ENCODE results near the gene UXS1.
"Not testable (repeated sequence)": the region's sequence is repeated elsewhere in the genome, so short reads cannot be mapped to it uniquely, and the experiment has no call there.

UXS1 gene

GRCh38 chr2:106159866-106160785, 34.0 kb downstream of the UXS1 start:
- DNase-seq: peak; percentile 27 to 79 (median 56)

DNA sequence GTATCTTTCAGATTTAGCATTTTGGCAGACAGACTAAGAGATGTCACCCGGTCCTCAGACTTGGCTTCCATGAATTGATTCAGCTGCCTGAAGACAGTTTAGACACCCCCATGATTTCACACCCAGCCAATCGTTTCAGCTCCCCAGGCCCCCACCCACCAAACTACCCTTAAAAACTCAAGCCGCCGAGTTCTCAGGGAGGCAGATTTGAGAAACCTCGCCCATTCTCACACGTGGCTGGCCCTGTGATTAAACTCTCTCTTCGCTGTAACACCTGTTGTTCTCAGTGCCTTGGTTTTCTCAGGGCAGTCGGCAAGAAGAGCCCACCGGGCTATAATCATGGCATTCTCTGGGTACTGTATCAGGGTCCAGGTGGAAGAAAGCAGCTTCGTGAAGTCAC, 35.2 kb downstream of the UXS1 start:
- DNase-seq: peak in 2 of 6 experiments; percentile 15 to 18

DNA sequence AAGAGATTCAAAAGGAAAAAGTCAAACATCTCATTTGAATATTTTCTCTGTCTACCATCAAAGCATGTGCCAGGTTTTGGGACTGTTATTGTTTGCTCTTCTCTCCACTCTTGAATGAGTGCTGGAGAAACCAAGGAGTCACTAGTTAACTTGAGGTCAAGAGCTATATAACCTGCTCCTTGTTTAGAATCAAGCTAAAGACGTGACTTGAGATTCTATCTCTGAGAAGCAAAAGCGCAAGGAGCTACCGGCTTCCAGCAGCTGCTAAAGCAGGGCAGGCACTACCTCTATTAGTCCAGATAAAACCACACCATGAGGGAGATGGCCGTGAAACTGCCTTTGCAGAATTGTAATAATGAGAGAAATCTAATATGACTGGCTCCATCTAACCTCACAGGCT, 36.0 kb downstream of the UXS1 start:
- no peak for DNase-seq

DNA sequence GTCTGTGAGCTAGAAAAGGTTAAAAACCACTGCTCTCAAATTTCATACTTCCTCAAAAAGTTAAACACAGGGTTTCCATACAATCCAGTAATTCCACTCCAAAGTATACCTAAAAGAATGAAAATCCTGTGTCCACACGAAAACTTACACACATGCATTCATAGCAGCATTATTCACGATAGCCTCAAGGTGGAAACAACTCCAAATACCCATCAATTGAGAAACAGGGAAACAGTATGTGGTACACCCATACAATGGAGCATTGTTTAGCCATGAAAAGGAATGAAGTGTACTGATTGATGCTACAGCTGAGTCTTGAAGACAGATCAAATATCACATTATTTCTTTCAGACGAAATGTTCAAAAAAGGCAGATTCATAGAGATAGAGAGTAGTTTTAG, 36.7 kb downstream of the UXS1 start:
- DNase-seq: no peak

DNA sequence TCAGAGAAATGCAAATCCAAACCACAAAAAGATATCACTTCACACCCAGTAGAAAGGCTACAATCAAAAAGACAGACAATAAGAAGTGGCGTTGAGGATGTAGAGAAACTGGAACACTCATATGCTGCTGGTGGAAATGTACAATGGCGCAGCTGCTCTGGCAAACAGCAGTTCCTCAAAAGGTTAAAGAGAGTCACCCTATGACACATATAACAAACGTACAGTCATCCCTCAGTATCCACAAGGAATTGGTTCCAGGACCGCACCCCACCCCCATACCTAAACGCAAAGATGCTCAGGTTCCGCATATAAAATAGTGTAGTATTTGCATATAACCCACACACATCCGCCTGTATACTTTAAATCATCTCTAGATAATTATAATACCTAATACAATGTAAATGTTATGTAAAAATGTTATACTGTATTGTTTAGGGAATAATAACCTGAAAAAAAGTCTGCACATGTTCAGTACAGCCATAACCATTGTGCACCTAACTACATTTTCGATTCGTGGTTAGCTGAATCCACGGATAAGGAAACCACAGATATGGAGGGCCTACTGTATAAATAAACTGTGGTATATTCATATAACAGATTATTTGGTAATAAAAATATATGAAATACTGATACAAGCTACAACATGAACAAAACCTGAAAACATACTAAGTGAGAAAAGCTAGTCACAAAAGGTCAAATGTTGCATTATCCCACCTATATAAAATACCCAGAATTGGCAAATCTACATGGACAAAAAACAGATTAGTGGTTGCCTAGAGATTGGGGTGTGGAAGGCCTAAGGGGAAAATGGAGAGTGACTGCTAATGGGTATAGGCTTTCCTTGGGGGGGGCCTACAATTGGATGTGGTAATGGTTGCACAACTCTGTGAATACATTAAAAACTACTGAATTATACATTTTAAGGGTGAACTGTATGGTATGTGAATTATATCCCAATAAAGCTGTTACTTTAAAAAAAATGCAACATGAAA, 37.5 kb downstream of the UXS1 start:
- DNase-seq: no peak

DNA sequence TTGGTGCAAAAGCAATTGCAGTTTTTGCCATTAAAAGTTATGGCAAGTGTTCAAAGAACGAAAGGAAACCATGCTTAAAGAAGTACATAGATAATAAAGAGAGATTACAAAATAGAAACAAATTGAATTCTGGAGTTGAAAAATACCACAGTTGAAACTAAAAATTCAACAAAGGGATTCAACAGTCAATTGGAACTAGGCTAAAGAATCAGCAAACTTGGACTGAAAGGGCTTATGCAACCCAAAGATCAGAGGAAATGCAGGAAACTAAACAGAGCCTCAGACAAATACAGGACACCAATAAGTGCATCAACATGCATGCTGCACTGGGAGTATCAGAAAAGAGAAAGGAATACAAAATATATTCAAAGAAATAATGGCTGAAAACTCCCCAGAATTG, 40.3 kb downstream of the UXS1 start:
- no peak for DNase-seq

DNA sequence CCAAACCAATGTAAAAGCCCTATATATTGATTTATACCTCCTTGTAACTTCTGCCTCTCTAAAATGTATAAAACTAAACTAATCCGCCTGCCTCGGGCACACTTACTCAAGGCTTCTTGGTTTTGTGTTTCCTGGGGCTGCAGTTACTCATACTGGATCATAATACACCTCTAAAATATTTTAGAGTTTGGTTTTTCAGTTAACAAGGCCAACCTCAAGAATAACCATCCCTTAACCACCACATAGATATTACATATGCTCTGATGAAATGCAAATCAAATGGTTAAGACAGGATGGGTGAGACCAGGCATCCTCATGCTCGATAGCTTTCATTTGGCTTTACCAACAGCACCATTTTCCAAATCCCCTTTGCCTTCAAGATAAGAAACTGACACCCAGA, 46.4 kb downstream of the UXS1 start:
- no peak for DNase-seq

GRCh38 chr2:106147159-106147558, 46.9 kb downstream of the UXS1 start:
- no peak for DNase-seq

- DNase-seq: no peak
These were observed 49.3 kb downstream of the UXS1 start for GRCh38 chr2:106144621-106145331.

DNA sequence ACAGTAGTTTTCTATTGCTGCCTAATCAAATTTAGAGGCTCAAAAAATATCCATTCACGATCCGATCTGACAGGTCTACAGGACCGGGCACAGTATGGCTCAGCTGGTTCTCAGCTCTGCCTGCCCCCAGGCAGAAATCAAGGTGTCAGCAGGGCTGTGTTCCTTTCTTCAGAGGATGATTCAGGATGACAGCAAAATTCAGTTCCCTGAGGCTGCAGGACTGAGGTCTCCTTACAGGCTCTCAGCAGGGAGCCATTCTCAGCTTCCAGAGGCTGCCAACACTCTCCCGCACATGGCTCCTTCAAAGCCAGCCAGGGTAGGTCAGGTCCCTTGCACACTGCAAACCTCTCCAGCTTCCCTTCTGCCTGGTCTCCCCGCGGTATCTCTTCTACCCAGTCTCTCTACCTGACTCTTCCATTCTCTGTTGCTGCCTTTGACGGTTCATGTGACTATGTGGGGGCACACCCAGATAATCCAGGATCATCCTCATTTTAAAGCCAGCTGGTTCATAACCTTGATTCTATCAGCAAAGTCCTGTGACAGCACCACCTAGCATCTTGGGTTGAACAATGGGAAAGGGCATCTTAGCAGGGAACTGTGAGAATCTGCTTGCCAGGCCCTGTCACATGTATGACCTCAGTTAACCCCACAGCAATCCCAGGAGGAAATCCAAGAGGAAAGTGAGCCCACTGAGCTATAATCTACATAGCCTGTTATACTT, 50.4 kb downstream of the UXS1 start:
- DNase-seq: no peak

DNA sequence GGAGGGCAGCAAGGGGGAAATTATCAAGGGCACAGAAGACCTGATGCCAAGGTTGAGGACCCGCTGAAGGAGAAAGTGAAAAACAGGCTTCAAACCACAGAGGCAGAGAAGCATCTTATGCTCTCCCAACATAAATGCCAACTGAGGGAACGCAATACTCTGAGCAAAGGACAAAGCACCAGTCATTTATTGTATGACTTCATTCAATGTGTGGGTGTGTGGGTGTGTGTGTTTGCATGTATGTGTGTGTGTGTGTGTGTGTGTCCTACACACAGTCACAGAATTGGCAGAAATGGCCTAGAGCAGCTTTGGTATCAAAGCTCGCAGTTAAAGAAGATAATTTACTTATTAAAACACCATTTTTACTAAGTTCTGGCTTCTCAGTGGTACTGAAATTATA, 51.4 kb downstream of the UXS1 start:
- DNase-seq: no peak

DNA sequence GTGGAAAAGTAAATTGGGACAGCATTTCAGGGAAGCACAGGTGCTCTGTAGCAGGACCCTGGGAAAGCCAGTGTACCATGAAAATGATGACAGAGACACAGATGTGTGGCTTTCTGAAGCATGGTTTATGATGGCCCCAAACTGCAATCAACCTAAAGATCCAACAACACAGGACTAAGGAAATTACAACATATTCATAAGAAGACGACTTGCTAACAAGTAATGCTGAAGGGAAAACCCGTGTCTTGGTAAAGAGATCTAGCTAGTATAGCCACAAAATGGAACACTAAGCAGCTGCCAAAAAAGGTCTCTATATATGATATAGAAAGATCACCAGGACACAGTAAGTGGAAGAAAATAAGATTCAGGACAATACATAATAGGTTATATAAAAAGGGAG, 53.2 kb downstream of the UXS1 start:
- no peak for DNase-seq

GRCh38 chr2:106140113-106140512, 54.0 kb downstream of the UXS1 start:
- DNase-seq: no peak

- peak in 1 of 6 experiments; percentile 24 for DNase-seq
These were observed 54.7 kb downstream of the UXS1 start for GRCh38 chr2:106139238-106139935.

- DNase-seq: peak in 2 of 6 experiments; percentile 18 to 19
These were observed 55.4 kb downstream of the UXS1 start for GRCh38 chr2:106138543-106139237.

- DNase-seq: peak in 4 of 6 experiments; percentile 15 to 55 (median 36)
These were observed 56.2 kb downstream of the UXS1 start for GRCh38 chr2:106137731-106138521.

GRCh38 chr2:106131192-106131591, 62.9 kb downstream of the UXS1 start:
- not testable (repeated sequence) for DNase-seq

DNA sequence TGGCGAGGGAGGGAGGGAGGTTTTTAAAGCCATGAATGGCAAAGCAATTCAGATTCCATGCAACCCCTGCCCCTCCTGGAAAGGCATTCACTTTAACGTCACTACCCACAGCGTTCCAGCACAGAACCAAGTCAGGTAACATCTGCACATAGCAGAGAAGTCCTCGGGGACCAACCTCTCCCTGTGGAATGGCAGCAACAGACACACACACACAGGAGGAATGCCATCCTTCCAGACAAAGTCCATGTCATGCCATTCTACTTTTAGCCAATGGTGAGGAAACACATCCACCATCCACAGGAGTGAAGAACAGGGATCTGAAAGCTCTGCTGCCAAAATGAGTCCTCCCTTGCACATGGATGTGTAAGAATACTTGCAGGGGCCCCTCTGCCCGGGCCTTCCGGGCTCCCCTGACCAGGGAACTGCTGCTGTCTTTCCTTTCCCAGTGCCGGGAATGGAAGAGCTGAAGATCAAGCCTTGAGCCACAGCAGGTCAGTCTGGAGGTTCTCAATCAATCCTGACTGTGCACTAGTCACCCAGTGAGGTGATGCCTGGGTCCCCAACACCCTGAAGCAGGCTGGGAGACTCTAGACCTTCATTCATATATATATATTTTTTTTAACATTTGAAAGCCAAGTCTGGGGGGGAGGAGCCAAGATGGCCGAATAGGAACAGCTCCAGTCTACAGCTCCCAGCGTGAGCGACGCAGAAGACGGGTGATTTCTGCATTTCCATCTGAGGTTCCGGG, 63.7 kb downstream of the UXS1 start:
- DNase-seq: no peak

- DNase-seq: no peak
These were observed 64.5 kb downstream of the UXS1 start for GRCh38 chr2:106129592-106129991.

All from stimulated activated naive CD4-positive, alpha-beta T cell (primary cell).